ENCODE results near the gene PDCD7. TPM values are rescaled to one million over a fixed set of nuclear protein-coding genes. Genes with fewer than 3 reads are reported as not detected.

PDCD7 gene
- total RNA-seq (2016; rRNA removed; fragmentation: Illumina TruSeq; extraction: Trizol) (14.7 and 15.8 TPM in 2 replicates), polyA plus RNA-seq (2011; rRNA removed) (10.1 TPM in 2 replicates), polyA minus RNA-seq (2011; rRNA and poly(A)+ RNA removed; ENCODE audit: low replicate concordance) (12.6 and 19.5 TPM in 2 replicates), Bru-seq, nascent RNA (percentile 73 among the genes with signal in this experiment), BruChase-seq, experiment 1, labeled RNA remaining after a 6-hour chase (percentile 78 among the genes with signal in this experiment), BruChase-seq, experiment 2, labeled RNA remaining after a 2-hour chase (percentile 82 among the genes with signal in this experiment)
- total RNA-seq (2016; cell fraction: cytosol; rRNA removed; fragmentation: Illumina TruSeq; extraction: Trizol; ENCODE audit: low read depth) = 6.2 and 7.6 TPM in 2 replicates
- total RNA-seq (2016; cell fraction: insoluble cytoplasmic fraction; rRNA removed; fragmentation: Illumina TruSeq; extraction: Trizol) = 14.8 and 14.9 TPM in 2 replicates
- 13.2 and 16.8 TPM in 2 replicates for total RNA-seq (2016; cell fraction: membrane; rRNA removed; fragmentation: Illumina TruSeq; extraction: Trizol)
- total RNA-seq (2016; cell fraction: nucleus; rRNA removed; fragmentation: Illumina TruSeq; extraction: Trizol) = 8.6 and 11.3 TPM in 2 replicates
- 7.2 and 9.0 TPM in 2 replicates for polyA plus RNA-seq (2011; cell fraction: cytosol; rRNA removed)
- 5.6 and 6.4 TPM in 2 replicates for polyA plus RNA-seq (2011; cell fraction: nucleus; rRNA removed)
- polyA plus RNA-seq (2012) = 9.2 and 10.7 TPM in 2 replicates
- polyA plus RNA-seq (2016; cell fraction: cytosol; fragmentation: Illumina TruSeq; extraction: Trizol; ENCODE audit: low read depth) = 3.5 and 4.1 TPM in 2 replicates
- 18.0 and 18.1 TPM in 2 replicates for polyA plus RNA-seq (2016; cell fraction: insoluble cytoplasmic fraction; fragmentation: Illumina TruSeq; extraction: Trizol; ENCODE audit: low read depth)
- 8.2 and 10.3 TPM in 2 replicates for polyA plus RNA-seq (2016; cell fraction: membrane; fragmentation: Illumina TruSeq; extraction: Trizol; ENCODE audit: low read depth)
- polyA plus RNA-seq (2016; cell fraction: nucleus; fragmentation: Illumina TruSeq; extraction: Trizol; ENCODE audit: insufficient read depth, low read depth) = 14.1 and 14.4 TPM in 2 replicates
- polyA minus RNA-seq (2011; cell fraction: cytosol; rRNA and poly(A)+ RNA removed) = 12.3 and 15.5 TPM in 2 replicates
- polyA minus RNA-seq (2011; cell fraction: nucleus; rRNA and poly(A)+ RNA removed) = 11.6 and 14.3 TPM in 2 replicates
- long read RNA-seq, experiment 1, partial matches to known transcripts = 6 of 6 reads
- long read RNA-seq, experiment 1, other reads (novel, unspliced or antisense) = 0 of 6 reads
- long read RNA-seq, experiment 2, transcript PDCD7-201 (5 exons, 2,851 nt) = major isoform, 25 of 38 reads
- long read RNA-seq, experiment 2, partial matches to known transcripts = 3 of 38 reads
- long read RNA-seq, experiment 2, other reads (novel, unspliced or antisense) = 10 of 38 reads

- H2AFZ ChIP-seq (ENCODE audit: low read length) = peak within 1 kb of the TSS; percentile 100
- H3K27ac ChIP-seq (ENCODE audit: extremely low read length, insufficient read depth, low read length) = peak within 1 kb of the TSS; percentile 73
- WGBS (ENCODE audit: low lambda C conversion rate) = under 1% methylated on average over 29 of the region's 45 CpGs
- peaks cover 19% of the 10 kb centered on the region for H3K79me2 ChIP-seq (ENCODE audit: insufficient read depth, low read length)
- TSS peak; percentile 95 for BruUV-seq (replicated peaks)
- peaks cover 14% of the 10 kb centered on the region; the same call in 1 of the 2 replicates for H3K9me3 ChIP-seq (ENCODE audit: low read length)
- H3K4me1 ChIP-seq (ENCODE audit: insufficient read depth, low read length) = peaks cover 22% of the 10 kb centered on the region
- POLR2A ChIA-PET = interaction anchor here (0.6 to 1.4 kb wide), 6 partner anchors 14 to 167 kb away, joined by 3 to 7 read pairs (median 4); partner anchors contain the start of genes CLPX and SLC51B
- H3K4me3 ChIP-seq (replicated peaks in 1 of 3; ENCODE audit: insufficient read depth in 1 of 3, low read depth in 2 of 3, low read length in 3 of 3) = peak within 1 kb of the TSS; percentile 87 to 97 (median 89)
- peak; percentile 90 for DNase-seq (ENCODE audit: low spot score)
- peak; percentile 93 for FAIRE-seq
- CTCF ChIA-PET (ENCODE audit: low intra/inter-chr PET ratio, low total read pairs) = no interaction called here
- intact Hi-C loops (cut with micrococcal nuclease; ENCODE audit: unreplicated experiment) (loop anchor here (1.0 kb wide), 1 partner anchor 100 kb away; no protein-coding TSS in a partner anchor), in situ Hi-C loops (cut with HindIII; ENCODE audit: extremely low pct_ligation_motif_present, low pct_unique_long_range_greater_than_20kb) (no loop called here)
- peaks cover 6% of the 10 kb centered on the region for H4K20me1 ChIP-seq (ENCODE audit: insufficient read depth, low read length)
- H3K36me3 ChIP-seq (replicated peaks in 1 of 2; ENCODE audit: control insufficient read depth in 1 of 2, insufficient read depth in 2 of 2, low read length in 2 of 2) = peaks cover 11 to 16% of the 10 kb centered on the region in 2 experiments; a peak in 4 of 5 replicates
- ATAC-seq = peak; percentile 91
- peak within 1 kb of the TSS; percentile 96 for H3K4me2 ChIP-seq (ENCODE audit: low read depth, low read length)
- peak within 1 kb of the TSS; percentile 92 for H3K9ac ChIP-seq (ENCODE audit: insufficient read depth, low read depth, low read length)
- H3K27me3 ChIP-seq (ENCODE audit: control insufficient read depth in 1 of 2, insufficient read depth in 2 of 2, low read length in 2 of 2) = no peaks in the 10 kb centered on the region; a peak in 1 of 5 replicates
- TF ChIP-seq CHD2 (IDR thresholded peaks at IDR 0.05; ENCODE audit: low read depth, low read length) = no peak
- peak; percentile 93 for TF ChIP-seq THAP11 (CRISPR knock-in tag; IDR thresholded peaks at IDR 0.05)
- TF ChIP-seq LCORL (IDR thresholded peaks at IDR 0.05) = no peak
- TF ChIP-seq LCORL (CRISPR knock-in tag; IDR thresholded peaks at IDR 0.05) = 0 out of 2 replicates have a peak, but pooled peaks have one; percentile 36
- TF ChIP-seq MTA3 (CRISPR knock-in tag; IDR thresholded peaks at IDR 0.05) = no peak
- TF ChIP-seq ZSCAN5A (CRISPR knock-in tag; IDR thresholded peaks at IDR 0.05; ENCODE audit: borderline replicate concordance) = no peak
- no peak for TF ChIP-seq ZNF552 (CRISPR knock-in tag; IDR thresholded peaks at IDR 0.05; ENCODE audit: borderline replicate concordance)
- 0 out of 2 replicates have a peak, but pooled peaks have one; percentile 66 for TF ChIP-seq MEIS1 (CRISPR knock-in tag; IDR thresholded peaks at IDR 0.05; ENCODE audit: borderline replicate concordance)
- no peak for TF ChIP-seq ZNF260 (CRISPR knock-in tag; IDR thresholded peaks at IDR 0.05; ENCODE audit: borderline replicate concordance, low read depth)
- 0 out of 2 replicates have a peak, but pooled peaks have one; percentile 20 for TF ChIP-seq REPIN1 (CRISPR knock-in tag; IDR thresholded peaks at IDR 0.05; ENCODE audit: borderline replicate concordance, low read depth)
- TF ChIP-seq SP2 (CRISPR knock-in tag; IDR thresholded peaks at IDR 0.05) = peak; percentile 46; the same call in 1 of the 2 replicates
- TF ChIP-seq ZNF550 (CRISPR knock-in tag; IDR thresholded peaks at IDR 0.05; ENCODE audit: borderline replicate concordance) = no peak
- peak; percentile 61; the same call in 1 of the 2 replicates for TF ChIP-seq ZNF709 (CRISPR knock-in tag; IDR thresholded peaks at IDR 0.05)
- peak; percentile 40; the same call in 1 of the 2 replicates for TF ChIP-seq DMAP1 (CRISPR knock-in tag; IDR thresholded peaks at IDR 0.05)
- no peak for TF ChIP-seq JDP2 (CRISPR knock-in tag; IDR thresholded peaks at IDR 0.05; ENCODE audit: borderline replicate concordance)
- TF ChIP-seq ZFP91 (CRISPR knock-in tag; IDR thresholded peaks at IDR 0.05; ENCODE audit: borderline replicate concordance) = peak; percentile 7; the same call in 1 of the 2 replicates
These were observed at the start of gene PDCD7 for GRCh38 chr15:65133548-65134200. Gene PDCD7 (minus strand): TSS chr15:65133808. CDS start chr15:65133781, 27 bp downstream.

Measured in HepG2 (cell line).